Right kidney (tissue), 1 donor: ENCODE data around the gene STRIP1.

Experiments
- DNase-seq: peaks from one replicate; pipeline ENCODE4 v3.0.0-alpha.2; 2016

The STRIP1 gene

DNA sequence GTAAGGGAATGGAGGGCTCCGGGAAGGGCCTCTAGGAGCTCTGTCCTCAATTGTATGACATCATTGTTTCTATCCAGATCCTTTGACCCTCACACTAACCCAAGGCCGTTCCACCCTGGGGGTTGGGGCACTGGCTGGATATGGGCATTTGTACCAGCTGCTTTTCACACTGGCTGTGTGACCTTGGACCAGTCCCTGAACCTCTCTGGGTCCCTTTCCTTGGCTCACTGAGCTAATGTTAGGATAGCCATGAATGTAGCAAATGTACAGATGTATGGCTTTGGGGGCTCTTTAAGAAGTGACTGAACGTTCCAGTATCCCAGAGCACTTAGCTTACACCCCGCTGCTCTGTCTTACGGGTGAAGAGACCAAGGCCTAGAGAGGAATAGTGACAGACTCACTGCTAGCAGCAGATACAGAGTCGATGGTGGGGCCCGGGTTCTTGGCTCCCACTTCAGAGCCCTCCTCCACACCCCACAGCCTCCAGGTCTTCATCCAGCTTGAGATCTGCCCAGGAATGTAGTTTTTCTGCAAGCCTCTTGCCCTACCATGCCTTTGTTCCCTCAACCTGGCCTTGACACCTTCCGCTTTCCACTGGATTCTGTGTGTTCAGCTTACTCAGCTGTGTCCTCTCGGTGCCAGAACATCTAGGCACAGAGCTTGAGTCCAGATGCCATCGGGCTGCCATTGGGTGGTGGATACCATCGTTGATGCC, 63.2 kb downstream of the STRIP1 start:
- DNase-seq: no peak

DNA sequence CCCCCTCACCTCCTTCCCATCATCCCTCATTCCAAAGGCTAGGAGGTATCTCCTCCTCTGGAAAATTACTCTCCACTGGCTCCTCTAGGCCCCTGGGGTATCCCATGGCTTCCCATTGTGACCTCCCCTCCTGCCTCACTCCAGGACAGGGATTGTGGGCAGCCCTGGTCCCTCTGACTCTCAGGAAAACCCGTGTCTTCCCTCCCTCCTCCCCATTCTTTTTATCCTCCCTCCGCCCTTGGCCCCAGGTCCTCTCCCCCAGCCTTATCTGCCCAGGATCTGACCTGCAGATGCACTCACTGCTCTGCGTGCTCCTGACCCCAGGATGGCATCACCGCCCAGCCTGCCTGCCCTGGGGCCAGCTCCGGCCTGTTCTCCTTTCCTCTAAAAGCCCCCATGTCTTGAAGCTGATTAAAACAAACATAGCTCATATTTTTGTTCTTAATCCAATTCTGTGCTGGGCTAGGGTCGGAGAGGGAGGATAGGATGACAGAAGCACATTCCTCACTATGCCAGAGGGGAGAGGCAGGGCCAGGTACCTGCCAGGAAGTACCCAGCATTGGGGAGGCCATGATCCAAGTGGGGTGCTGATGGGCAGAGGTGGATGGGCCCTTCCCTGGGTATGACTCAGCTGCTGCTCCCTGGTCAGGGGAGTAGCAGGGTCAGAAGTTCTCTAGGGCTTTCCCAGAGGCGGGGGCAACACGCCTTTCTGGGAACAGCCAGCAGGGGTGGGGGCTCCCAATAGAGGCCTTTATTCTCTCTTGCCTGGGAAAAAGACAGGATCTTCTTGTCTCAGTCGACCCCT, 64.0 kb downstream of the STRIP1 start:
- DNase-seq: no peak

DNA sequence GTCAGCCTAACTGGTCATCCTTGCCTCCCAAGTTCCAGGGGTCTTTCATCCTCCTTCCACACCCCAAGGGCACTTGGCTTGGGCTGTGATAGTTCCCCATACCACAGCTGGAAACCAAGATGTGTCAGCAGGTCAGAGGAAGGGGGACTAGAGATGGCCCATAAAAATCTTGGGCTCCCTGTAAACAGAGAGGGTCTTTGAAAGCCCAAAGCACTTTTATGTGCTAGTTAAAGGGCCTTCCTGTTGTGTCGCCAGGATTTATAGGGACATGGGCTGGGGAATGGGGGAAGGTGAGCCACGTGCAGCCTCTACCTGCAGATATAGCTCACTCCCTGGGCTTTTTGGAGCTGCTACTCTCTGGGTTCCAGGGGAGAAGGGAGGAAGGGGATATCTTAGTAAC, 65.9 kb downstream of the STRIP1 start:
- no peak for DNase-seq

DNA sequence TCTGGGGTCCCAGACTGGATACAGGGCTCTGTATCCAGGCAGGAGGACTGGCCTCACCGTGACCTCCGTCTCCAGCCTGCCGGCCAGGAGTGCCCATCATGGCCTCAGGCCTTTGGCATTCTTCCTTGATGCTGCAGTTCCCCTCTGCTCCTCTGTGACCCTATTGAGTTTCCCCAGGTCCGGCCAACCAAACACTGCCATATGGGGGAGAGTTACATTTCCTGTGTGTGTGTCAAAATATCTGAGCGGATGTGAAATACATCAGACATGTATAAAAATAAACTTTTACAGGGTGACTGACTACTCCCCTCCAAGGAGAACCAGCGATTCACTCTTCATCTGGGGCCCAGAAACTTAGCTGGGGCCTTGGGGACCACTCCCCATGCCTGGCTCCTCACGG, 67.7 kb downstream of the STRIP1 start:
- no peak for DNase-seq
